SH-SY5Y (cell line): ENCODE data around the gene CCDC126.

Experiments
- GATA2 ChIP-seq: IDR thresholded peaks from 2 replicates; pipeline ENCODE4 v1.6.1; 2011; ENCODE audit warnings: mild to moderate bottlenecking, low read depth, low read length
- GATA3 ChIP-seq: IDR thresholded peaks from 2 replicates; pipeline ENCODE4 v1.6.1; 2011; ENCODE audit warnings: low read depth, mild to moderate bottlenecking, low read length, moderate library complexity

DNA sequence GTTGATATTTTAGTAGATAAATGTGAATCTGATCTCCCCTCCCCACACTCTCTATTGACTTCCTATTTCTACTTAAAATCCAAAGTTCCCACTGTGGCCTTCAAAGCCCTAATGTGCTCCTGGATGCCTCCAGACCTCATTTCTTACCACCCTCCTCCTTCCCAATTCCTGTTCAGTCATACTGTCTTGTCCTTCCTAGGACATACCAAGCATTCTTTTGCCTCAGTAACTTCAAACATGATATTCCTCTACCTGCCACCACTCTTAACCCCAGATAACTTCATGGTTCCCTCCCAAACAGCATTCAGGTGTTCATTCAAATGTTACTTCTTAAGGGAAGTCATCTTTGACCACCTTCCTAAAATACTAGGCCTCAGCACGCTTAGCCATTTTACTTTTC, 48.6 kb downstream of the CCDC126 start:
- no peak for TF ChIP-seq GATA2
- TF ChIP-seq GATA3 = no peak
